ENCODE data around the gene GRPEL1. TPM values are rescaled to one million over a fixed set of nuclear protein-coding genes. Genes with fewer than 3 reads are reported as not detected.

GRPEL1 gene
- polyA plus RNA-seq, 1 donor from 2014 or later = 28.5 TPM

DNA sequence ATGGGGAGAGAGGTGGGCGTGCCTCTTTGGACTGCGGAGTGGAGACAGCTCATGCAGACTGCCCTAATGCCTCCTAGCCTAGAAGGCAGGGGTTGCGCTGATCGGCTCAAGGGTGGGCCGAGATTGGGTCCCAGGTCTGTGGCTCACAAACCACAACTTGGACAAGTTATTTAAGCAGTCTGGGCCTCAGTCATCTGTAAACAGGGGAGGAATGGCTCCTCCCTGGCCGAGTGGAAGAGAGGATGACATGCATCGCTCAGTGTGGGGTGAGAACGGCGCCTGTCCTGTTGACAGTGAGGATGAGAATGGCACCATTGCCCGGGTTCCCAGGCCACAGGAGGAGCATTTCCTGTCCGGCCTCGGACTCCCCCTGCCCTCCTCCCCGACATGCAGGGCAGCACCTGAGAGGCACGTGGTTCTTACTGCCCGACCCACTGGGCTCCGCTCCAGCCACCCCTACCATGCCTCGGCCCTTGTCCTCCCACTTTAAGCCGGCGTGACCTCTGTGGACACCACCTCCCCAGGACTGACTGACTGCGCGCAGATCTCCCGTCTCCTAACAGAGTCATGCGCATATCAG, 40.3 kb upstream of the GRPEL1 start:
- H3K79me2 ChIP-seq (replicated peaks; ENCODE audit: insufficient read depth, low read length) = no peaks in the 10 kb centered on the region
- TF ChIP-seq POLR2AphosphoS5 (IDR thresholded peaks at IDR 0.05) (no peak), EP300 (conservative IDR thresholded peaks at IDR 0.05; ENCODE audit: poor library complexity, severe bottlenecking) (no peak), EZH2 (IDR thresholded peaks at IDR 0.05; ENCODE audit: borderline replicate concordance, insufficient read depth, low read length, poor library complexity, severe bottlenecking) (no peak), SMC3 (conservative IDR thresholded peaks at IDR 0.05; ENCODE audit: poor library complexity) (no peak), RAD21 (conservative IDR thresholded peaks at IDR 0.05) (no peak), MXI1 (conservative IDR thresholded peaks at IDR 0.05; ENCODE audit: poor library complexity, severe bottlenecking) (no peak), TAF1 (IDR thresholded peaks at IDR 0.05; ENCODE audit: low read depth) (no peak)
- TF ChIP-seq, protein P1, sequence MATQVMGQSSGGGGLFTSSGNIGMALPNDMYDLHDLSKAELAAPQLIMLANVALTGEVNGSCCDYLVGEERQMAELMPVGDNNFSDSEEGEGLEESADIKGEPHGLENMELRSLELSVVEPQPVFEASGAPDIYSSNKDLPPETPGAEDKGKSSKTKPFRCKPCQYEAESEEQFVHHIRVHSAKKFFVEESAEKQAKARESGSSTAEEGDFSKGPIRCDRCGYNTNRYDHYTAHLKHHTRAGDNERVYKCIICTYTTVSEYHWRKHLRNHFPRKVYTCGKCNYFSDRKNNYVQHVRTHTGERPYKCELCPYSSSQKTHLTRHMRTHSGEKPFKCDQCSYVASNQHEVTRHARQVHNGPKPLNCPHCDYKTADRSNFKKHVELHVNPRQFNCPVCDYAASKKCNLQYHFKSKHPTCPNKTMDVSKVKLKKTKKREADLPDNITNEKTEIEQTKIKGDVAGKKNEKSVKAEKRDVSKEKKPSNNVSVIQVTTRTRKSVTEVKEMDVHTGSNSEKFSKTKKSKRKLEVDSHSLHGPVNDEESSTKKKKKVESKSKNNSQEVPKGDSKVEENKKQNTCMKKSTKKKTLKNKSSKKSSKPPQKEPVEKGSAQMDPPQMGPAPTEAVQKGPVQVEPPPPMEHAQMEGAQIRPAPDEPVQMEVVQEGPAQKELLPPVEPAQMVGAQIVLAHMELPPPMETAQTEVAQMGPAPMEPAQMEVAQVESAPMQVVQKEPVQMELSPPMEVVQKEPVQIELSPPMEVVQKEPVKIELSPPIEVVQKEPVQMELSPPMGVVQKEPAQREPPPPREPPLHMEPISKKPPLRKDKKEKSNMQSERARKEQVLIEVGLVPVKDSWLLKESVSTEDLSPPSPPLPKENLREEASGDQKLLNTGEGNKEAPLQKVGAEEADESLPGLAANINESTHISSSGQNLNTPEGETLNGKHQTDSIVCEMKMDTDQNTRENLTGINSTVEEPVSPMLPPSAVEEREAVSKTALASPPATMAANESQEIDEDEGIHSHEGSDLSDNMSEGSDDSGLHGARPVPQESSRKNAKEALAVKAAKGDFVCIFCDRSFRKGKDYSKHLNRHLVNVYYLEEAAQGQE (IDR thresholded peaks at IDR 0.05; ENCODE audit: borderline replicate concordance) = no peak
- TF ChIP-seq, protein P2, sequence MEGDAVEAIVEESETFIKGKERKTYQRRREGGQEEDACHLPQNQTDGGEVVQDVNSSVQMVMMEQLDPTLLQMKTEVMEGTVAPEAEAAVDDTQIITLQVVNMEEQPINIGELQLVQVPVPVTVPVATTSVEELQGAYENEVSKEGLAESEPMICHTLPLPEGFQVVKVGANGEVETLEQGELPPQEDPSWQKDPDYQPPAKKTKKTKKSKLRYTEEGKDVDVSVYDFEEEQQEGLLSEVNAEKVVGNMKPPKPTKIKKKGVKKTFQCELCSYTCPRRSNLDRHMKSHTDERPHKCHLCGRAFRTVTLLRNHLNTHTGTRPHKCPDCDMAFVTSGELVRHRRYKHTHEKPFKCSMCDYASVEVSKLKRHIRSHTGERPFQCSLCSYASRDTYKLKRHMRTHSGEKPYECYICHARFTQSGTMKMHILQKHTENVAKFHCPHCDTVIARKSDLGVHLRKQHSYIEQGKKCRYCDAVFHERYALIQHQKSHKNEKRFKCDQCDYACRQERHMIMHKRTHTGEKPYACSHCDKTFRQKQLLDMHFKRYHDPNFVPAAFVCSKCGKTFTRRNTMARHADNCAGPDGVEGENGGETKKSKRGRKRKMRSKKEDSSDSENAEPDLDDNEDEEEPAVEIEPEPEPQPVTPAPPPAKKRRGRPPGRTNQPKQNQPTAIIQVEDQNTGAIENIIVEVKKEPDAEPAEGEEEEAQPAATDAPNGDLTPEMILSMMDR (IDR thresholded peaks at IDR 0.05; ENCODE audit: poor library complexity, severe bottlenecking) = no peak
- no peak overlapping the region for H3K4me2 ChIP-seq (ENCODE audit: low read length)

DNA sequence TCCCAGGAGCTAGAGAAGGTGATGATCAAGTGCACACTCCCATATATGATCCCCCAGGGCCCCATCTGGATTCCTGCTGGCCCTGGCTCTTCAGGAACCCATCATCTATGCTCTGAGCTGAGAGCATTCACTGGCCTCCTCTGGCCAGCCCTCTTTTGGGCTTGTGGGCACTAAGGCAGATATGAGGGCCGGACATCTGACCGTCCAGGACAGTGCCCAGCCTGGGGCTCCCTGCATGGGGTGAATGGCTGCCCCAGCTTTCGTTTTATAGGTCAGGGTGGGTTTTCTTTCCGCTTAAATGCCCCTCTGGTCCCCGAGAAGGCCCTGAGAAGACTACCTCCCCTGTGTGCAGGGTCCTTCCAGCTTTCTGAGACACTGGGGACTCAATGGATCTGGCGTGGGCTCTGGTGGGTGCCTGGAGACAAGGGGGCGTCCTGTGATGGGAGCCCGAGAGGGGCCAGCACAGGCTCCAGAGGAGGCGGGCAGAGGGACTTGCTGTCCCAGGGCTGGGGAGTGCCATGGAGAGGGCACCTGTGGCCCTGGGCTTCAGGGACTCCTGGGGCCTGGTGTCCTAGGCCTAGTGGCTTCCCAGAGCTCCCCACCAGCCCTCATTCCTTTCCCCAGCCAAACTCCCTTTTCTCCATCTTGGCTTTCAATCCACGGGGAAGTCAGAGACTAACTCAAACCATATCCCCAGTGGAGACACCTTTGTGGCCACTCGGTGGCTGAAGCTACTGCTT, 39.5 kb upstream of the GRPEL1 start:
- no peak overlapping the region for H3K4me3 ChIP-seq (ENCODE audit: low read length)
- no peaks in the 10 kb centered on the region for H3K27me3 ChIP-seq (ENCODE audit: insufficient read depth, low read depth, low read length)
- no peak overlapping the region for H3K9ac ChIP-seq (ENCODE audit: low read length)
- H3K4me2 ChIP-seq (ENCODE audit: low read length) = no peak overlapping the region
- H3K79me2 ChIP-seq (replicated peaks; ENCODE audit: insufficient read depth, low read length) = no peaks in the 10 kb centered on the region
- H3K27ac ChIP-seq (ENCODE audit: low read length) = no peak overlapping the region
- no peaks in the 10 kb centered on the region for H3K9me2 ChIP-seq (ENCODE audit: insufficient read depth, low read length)
- H3F3A ChIP-seq (ENCODE audit: insufficient read depth, low read length, poor library complexity, severe bottlenecking) = no peaks in the 10 kb centered on the region
- H2AFZ ChIP-seq (ENCODE audit: low read depth, low read length) = no peak overlapping the region
- no peaks in the 10 kb centered on the region for H3K9me3 ChIP-seq (ENCODE audit: low read length)
- H3K36me3 ChIP-seq (ENCODE audit: insufficient read depth, low read length) = no peaks in the 10 kb centered on the region
- no peaks in the 10 kb centered on the region for H4K20me1 ChIP-seq (ENCODE audit: insufficient read depth)
- TF ChIP-seq EZH2 (IDR thresholded peaks at IDR 0.05; ENCODE audit: borderline replicate concordance, insufficient read depth, low read length, poor library complexity, severe bottlenecking) = no peak
- no peak for TF ChIP-seq TAF1 (IDR thresholded peaks at IDR 0.05; ENCODE audit: low read depth)
- TF ChIP-seq, protein P1 (IDR thresholded peaks at IDR 0.05; ENCODE audit: borderline replicate concordance) = no peak
- TF ChIP-seq EP300 (conservative IDR thresholded peaks at IDR 0.05; ENCODE audit: poor library complexity, severe bottlenecking) = no peak
- TF ChIP-seq MXI1 (conservative IDR thresholded peaks at IDR 0.05; ENCODE audit: poor library complexity, severe bottlenecking) = no peak

More for the DNA sequence above, 40.3 kb upstream of the GRPEL1 start:
- Histone ChIP-seq H3K27ac (ENCODE audit: low read length) (no peak overlapping the region), H3K4me3 (ENCODE audit: low read length) (no peak overlapping the region), H2AFZ (ENCODE audit: low read depth, low read length) (no peak overlapping the region), H3F3A (ENCODE audit: insufficient read depth, low read length, poor library complexity, severe bottlenecking) (no peaks in the 10 kb centered on the region), H3K9ac (ENCODE audit: low read length) (no peak overlapping the region), H3K27me3 (ENCODE audit: insufficient read depth, low read depth, low read length) (no peaks in the 10 kb centered on the region), H3K9me2 (ENCODE audit: insufficient read depth, low read length) (no peaks in the 10 kb centered on the region), H3K36me3 (ENCODE audit: insufficient read depth, low read length) (no peaks in the 10 kb centered on the region), H3K9me3 (ENCODE audit: low read length) (no peaks in the 10 kb centered on the region), H4K20me1 (ENCODE audit: insufficient read depth) (no peaks in the 10 kb centered on the region)

Data from neural cell (in vitro differentiated cells).